ENCODE data around the gene HDAC2.

GRCh38 chr6:113924312-113924723 is 46.6 kb downstream of the HDAC2 start:
- TF ChIP-seq CTCF (IDR thresholded peaks at IDR 0.05): no peak
- TF ChIP-seq POLR2A (IDR thresholded peaks at IDR 0.05): no peak

All from lower leg skin (tissue), 3 donors.